GM21529 (cell line): ENCODE results near the gene ACSL1.
"Not testable (repeated sequence)": the region's sequence is repeated elsewhere in the genome, so short reads cannot be mapped to it uniquely, and the experiment has no call there.

ENCODE experiments used
- ATAC-seq: cut with Tn5 transposase; IDR thresholded peaks from one replicate; pipeline ENCODE4 v1.9.1; 2021; ENCODE audit not compliant: unreplicated experiment

Gene ACSL1

GRCh38 chr4:184792950-184793555 lies 32.7 kb downstream of the ACSL1 start:
- no peak for ATAC-seq

GRCh38 chr4:184792334-184792733 lies 33.4 kb downstream of the ACSL1 start:
- ATAC-seq = no peak

- no peak for ATAC-seq
Observed at GRCh38 chr4:184790826-184791225, 34.9 kb downstream of the ACSL1 start.

- no peak for ATAC-seq
Observed at GRCh38 chr4:184787766-184788503, 37.8 kb downstream of the ACSL1 start.

- ATAC-seq = no peak
Observed at GRCh38 chr4:184785813-184786212, 40.0 kb downstream of the ACSL1 start.

- no peak for ATAC-seq
Observed at GRCh38 chr4:184784628-184785257, 41.0 kb downstream of the ACSL1 start.

GRCh38 chr4:184782731-184783373 lies 42.9 kb downstream of the ACSL1 start:
- no peak for ATAC-seq

- not testable (repeated sequence) for ATAC-seq
Observed at GRCh38 chr4:184779160-184779559, 46.6 kb downstream of the ACSL1 start.

- no peak for ATAC-seq
Observed at GRCh38 chr4:184778325-184778724, 47.4 kb downstream of the ACSL1 start.

GRCh38 chr4:184776821-184777220 lies 48.9 kb downstream of the ACSL1 start:
- no peak for ATAC-seq

GRCh38 chr4:184775854-184776555 lies 49.8 kb downstream of the ACSL1 start:
- no peak for ATAC-seq

- ATAC-seq = no peak
Observed at GRCh38 chr4:184774152-184774551, 51.6 kb downstream of the ACSL1 start.

GRCh38 chr4:184771416-184771815 lies 54.4 kb downstream of the ACSL1 start:
- ATAC-seq = no peak

GRCh38 chr4:184769141-184769765 lies 56.5 kb downstream of the ACSL1 start:
- no peak for ATAC-seq

GRCh38 chr4:184768296-184768695 lies 57.5 kb downstream of the ACSL1 start:
- ATAC-seq = no peak

GRCh38 chr4:184766446-184766845 lies 59.3 kb downstream of the ACSL1 start:
- ATAC-seq = no peak

GRCh38 chr4:184765473-184766340 lies 60.1 kb downstream of the ACSL1 start:
- ATAC-seq = no peak

GRCh38 chr4:184764601-184765000 lies 61.2 kb downstream of the ACSL1 start:
- no peak for ATAC-seq

GRCh38 chr4:184763150-184763780 lies 62.5 kb downstream of the ACSL1 start:
- no peak for ATAC-seq
